ENCODE measurements around the gene CAPN11.

DNA sequence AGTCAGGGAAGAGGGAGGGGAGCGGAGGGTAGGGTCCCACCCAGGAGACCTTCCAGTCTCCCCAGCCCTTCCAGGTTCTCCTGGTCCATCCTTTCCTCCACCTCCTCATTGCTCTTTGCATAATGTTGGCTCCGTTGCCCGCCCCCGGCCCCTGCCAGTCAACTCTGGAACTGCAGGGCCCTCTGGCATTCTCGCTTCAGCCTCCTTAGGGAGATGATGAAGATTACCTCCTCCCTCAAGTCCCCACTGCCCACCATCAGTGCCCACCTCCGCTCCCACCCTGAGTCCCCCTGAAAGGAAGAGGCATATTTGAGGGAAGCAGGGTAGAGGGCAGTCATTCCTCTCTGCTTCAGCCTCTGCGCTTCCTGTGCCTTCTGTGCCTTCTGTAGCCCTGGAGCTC is 22.7 kb upstream of the CAPN11 start:
- TF ChIP-seq CTCF (IDR thresholded peaks at IDR 0.05 in 4 of 5, conservative IDR thresholded peaks at IDR 0.05 in 1 of 5) (no peak), POLR2A (IDR thresholded peaks at IDR 0.05) (no peak)

Data from gastrocnemius medialis (tissue), 4 donors.